ENCODE data around the gene FCER1G. TPM values are rescaled to one million over a fixed set of nuclear protein-coding genes. Genes with fewer than 3 reads are reported as not detected.
A peak's percentile ranks its signal among the peaks of the same experiment; 100 is the strongest.

FCER1G gene
- 10 to 100 TPM; 18.9 to 22.1 TPM for total RNA-seq

- ATAC-seq (ENCODE audit: low read depth) (peak; percentile 13), DNase-seq (no peak)
- Mint-ChIP-seq H3K27me3 (no peaks in the 10 kb centered on the region), H3K9me3 (no peaks in the 10 kb centered on the region), H3K27ac (peak within 1 kb of the TSS; percentile 92), H3K4me3 (peak within 1 kb of the TSS; percentile 90), H3K4me1 (peaks cover 47% of the 10 kb centered on the region), H3K36me3 (peaks cover 32% of the 10 kb centered on the region)
- POLR2A ChIA-PET, result interaction anchor here (0.6 to 2.5 kb wide), 7 partner anchors 9 to 447 kb away, joined by 3 to 17 read pairs (median 3); partner anchors contain the start of genes NDUFS2 and TOMM40L
Measured at GRCh38 chr1:161215076-161215475, at the start of gene FCER1G. TSS of gene FCER1G (plus strand) at chr1:161215295. CDS start at chr1:161215322, 27 bp downstream.

GRCh38 chr1:161165742-161166668 is 49.1 kb upstream of the FCER1G start, which contains the start of gene PPOX:
TSS of gene PPOX (plus strand) at chr1:161166426. CDS start at chr1:161166848, 422 bp downstream.
- peak; percentile 87 for DNase-seq
- Mint-ChIP-seq H3K27ac (peak within 1 kb of the TSS; percentile 97), H3K4me3 (peak within 1 kb of the TSS; percentile 92), H3K4me1 (peaks cover 30% of the 10 kb centered on the region), H3K36me3 (peaks cover 15% of the 10 kb centered on the region), H3K9me3 (no peaks in the 10 kb centered on the region), H3K27me3 (no peaks in the 10 kb centered on the region)
- peak; percentile 95 for ATAC-seq (ENCODE audit: low read depth)
- POLR2A ChIA-PET, result interaction anchor here (0.5 to 3.5 kb wide), 19 partner anchors 8 to 216 kb away, joined by 3 to 37 read pairs (median 7); partner anchors contain the start of genes ADAMTS4, ARHGAP30, B4GALT3 and DEDD

GRCh38 chr1:161166669-161167548 is 48.2 kb upstream of the FCER1G start:
- H3K27me3 Mint-ChIP-seq, result no peaks in the 10 kb centered on the region
- no peak for ATAC-seq (ENCODE audit: low read depth)
- no peaks in the 10 kb centered on the region for H3K9me3 Mint-ChIP-seq
- H3K4me1 Mint-ChIP-seq, result peaks cover 29% of the 10 kb centered on the region
- peaks cover 15% of the 10 kb centered on the region for H3K36me3 Mint-ChIP-seq
- no peak for DNase-seq
- H3K4me3 Mint-ChIP-seq, result peak overlapping the region; percentile 92
- POLR2A ChIA-PET, result interaction anchor here (0.6 to 3.5 kb wide), 16 partner anchors 9 to 215 kb away, joined by 3 to 37 read pairs (median 8); partner anchors contain the start of genes ARHGAP30, B4GALT3, FCER1G and KLHDC9
- H3K27ac Mint-ChIP-seq, result peak overlapping the region; percentile 97

- H3K9me3 Mint-ChIP-seq, result no peaks in the 10 kb centered on the region
- H3K4me3 Mint-ChIP-seq, result no peak overlapping the region
- H3K36me3 Mint-ChIP-seq, result peaks cover 22% of the 10 kb centered on the region
- H3K4me1 Mint-ChIP-seq, result peaks cover 23% of the 10 kb centered on the region
- POLR2A ChIA-PET, result interaction anchor here (0.8 kb wide), 1 partner anchor 9 kb away, joined by 3 read pairs; no protein-coding TSS in a partner anchor
- no peak for DNase-seq
- no peaks in the 10 kb centered on the region for H3K27me3 Mint-ChIP-seq
- peak overlapping the region; percentile 4 for H3K27ac Mint-ChIP-seq
- ATAC-seq (ENCODE audit: low read depth), result no peak
Measured at GRCh38 chr1:161168906-161169305, 46.2 kb upstream of the FCER1G start.

- Mint-ChIP-seq H3K27ac (peak overlapping the region; percentile 20), H3K4me1 (peaks cover 31% of the 10 kb centered on the region), H3K27me3 (no peaks in the 10 kb centered on the region), H3K9me3 (no peaks in the 10 kb centered on the region), H3K36me3 (peaks cover 34% of the 10 kb centered on the region), H3K4me3 (no peak overlapping the region)
- no peak for DNase-seq
- ATAC-seq (ENCODE audit: low read depth), result no peak
- POLR2A ChIA-PET, result interaction anchor here (1.3 kb wide), 1 partner anchor 31 kb away, joined by 3 read pairs; the partner anchor contains the start of gene NDUFS2
Measured at GRCh38 chr1:161171191-161171590, 43.9 kb upstream of the FCER1G start.

- Mint-ChIP-seq H3K9me3 (no peaks in the 10 kb centered on the region), H3K4me1 (peaks cover 36% of the 10 kb centered on the region), H3K27me3 (no peaks in the 10 kb centered on the region), H3K27ac (peak overlapping the region; percentile 20), H3K36me3 (peaks cover 36% of the 10 kb centered on the region), H3K4me3 (no peak overlapping the region)
- no peak for ATAC-seq (ENCODE audit: low read depth)
- POLR2A ChIA-PET, result interaction anchor here (1.3 kb wide), 1 partner anchor 30 kb away, joined by 3 read pairs; the partner anchor contains the start of gene NDUFS2
- no peak for DNase-seq
Measured at GRCh38 chr1:161171696-161172095, 43.4 kb upstream of the FCER1G start.

- Mint-ChIP-seq H3K36me3 (peaks cover 36% of the 10 kb centered on the region), H3K4me3 (no peak overlapping the region), H3K27me3 (no peaks in the 10 kb centered on the region), H3K9me3 (no peaks in the 10 kb centered on the region), H3K27ac (no peak overlapping the region), H3K4me1 (peaks cover 32% of the 10 kb centered on the region)
- POLR2A ChIA-PET, result no interaction called here
- DNase-seq (no peak), ATAC-seq (ENCODE audit: low read depth) (no peak)
Measured at GRCh38 chr1:161172349-161172748, 42.7 kb upstream of the FCER1G start.

- peaks cover 34% of the 10 kb centered on the region for H3K4me1 Mint-ChIP-seq
- H3K9me3 Mint-ChIP-seq, result no peaks in the 10 kb centered on the region
- H3K27ac Mint-ChIP-seq, result no peak overlapping the region
- DNase-seq (no peak), ATAC-seq (ENCODE audit: low read depth) (no peak)
- POLR2A ChIA-PET, result no interaction called here
- no peaks in the 10 kb centered on the region for H3K27me3 Mint-ChIP-seq
- H3K4me3 Mint-ChIP-seq, result no peak overlapping the region
- H3K36me3 Mint-ChIP-seq, result peaks cover 36% of the 10 kb centered on the region
Measured at GRCh38 chr1:161172776-161173376, 42.2 kb upstream of the FCER1G start.

- Mint-ChIP-seq H3K4me1 (peaks cover 36% of the 10 kb centered on the region), H3K4me3 (no peak overlapping the region)
- POLR2A ChIA-PET, result interaction anchor here (0.7 kb wide), 1 partner anchor 8 kb away, joined by 3 read pairs; the partner anchor contains the start of gene PPOX
Measured at GRCh38 chr1:161173711-161174110, 41.4 kb upstream of the FCER1G start.

GRCh38 chr1:161174911-161175310 is 40.2 kb upstream of the FCER1G start:
- no peak overlapping the region for H3K4me3 Mint-ChIP-seq
- ATAC-seq (ENCODE audit: low read depth) (no peak), DNase-seq (no peak)
- no peaks in the 10 kb centered on the region for H3K9me3 Mint-ChIP-seq
- H3K4me1 Mint-ChIP-seq, result peaks cover 33% of the 10 kb centered on the region
- H3K36me3 Mint-ChIP-seq, result peaks cover 33% of the 10 kb centered on the region
- POLR2A ChIA-PET, result interaction anchor here (3.3 kb wide), 1 partner anchor 8 kb away, joined by 37 read pairs; the partner anchor contains the start of gene PPOX
- H3K27ac Mint-ChIP-seq, result no peak overlapping the region
- no peaks in the 10 kb centered on the region for H3K27me3 Mint-ChIP-seq

More at GRCh38 chr1:161173711-161174110, 41.4 kb upstream of the FCER1G start:
- Mint-ChIP-seq H3K27me3 (no peaks in the 10 kb centered on the region), H3K27ac (no peak overlapping the region), H3K9me3 (no peaks in the 10 kb centered on the region), H3K36me3 (peaks cover 36% of the 10 kb centered on the region)
- no peak for ATAC-seq (ENCODE audit: low read depth)
- DNase-seq, result no peak

GRCh38 chr1:161175771-161176453 is 39.2 kb upstream of the FCER1G start:
- H3K4me1 Mint-ChIP-seq, result peaks cover 41% of the 10 kb centered on the region
- H3K27ac Mint-ChIP-seq, result peak overlapping the region; percentile 98
- peak overlapping the region; percentile 99 for H3K4me3 Mint-ChIP-seq
- no peaks in the 10 kb centered on the region for H3K27me3 Mint-ChIP-seq
- POLR2A ChIA-PET, result interaction anchor here (2.1 to 3.3 kb wide), 3 partner anchors 9 to 130 kb away, joined by 6 to 37 read pairs (median 13); partner anchors contain the start of genes NDUFS2, PPOX and USF1
- ATAC-seq (ENCODE audit: low read depth), result no peak
- no peaks in the 10 kb centered on the region for H3K9me3 Mint-ChIP-seq
- H3K36me3 Mint-ChIP-seq, result peaks cover 32% of the 10 kb centered on the region
- DNase-seq, result no peak
